Left ventricle myocardium inferior (tissue), 1 donor: ENCODE results near the gene C17orf78. TPM values are rescaled to one million over a fixed set of nuclear protein-coding genes. Genes with fewer than 3 reads are reported as not detected.

Experiments
- DNase-seq: peaks from one replicate; pipeline ENCODE4 v3.0.0-alpha.2; 2020
- H3K27ac ChIP-seq: fragments of 200-600 bp; replicated peaks from 2 replicates; pipeline ENCODE4 v1.8.0; 2021
- H3K27me3 ChIP-seq: fragments of 200-600 bp; 2 replicates; pipeline ENCODE4 v1.8.0; 2021; ENCODE audit warnings: low read depth
- H3K36me3 ChIP-seq: fragments of 200-600 bp; 2 replicates; pipeline ENCODE4 v1.8.0; 2021
- H3K4me1 ChIP-seq: fragments of 200-600 bp; 2 replicates; pipeline ENCODE4 v1.8.0; 2021
- H3K4me3 ChIP-seq: fragments of 200-600 bp; 2 replicates; pipeline ENCODE4 v1.8.0; 2021; ENCODE audit warnings: mild to moderate bottlenecking, moderate library complexity
- H3K9me3 ChIP-seq: fragments of 200-600 bp; replicated peaks from 2 replicates; pipeline ENCODE4 v1.8.0; 2021
- intact Hi-C: fragments of 100-400 bp; cut with micrococcal nuclease; formaldehyde crosslinking; loops from one replicate; pipeline ENCODE4 v1.11.0; 2022
- long read RNA-seq: library from polyadenylated mRNA; unstranded; transcript quantifications from one replicate; pipeline ENCODE4 v2.0.0, GENCODE V29; 2021
- total RNA-seq: library from RNA; stranded (reverse); fragmentation: NEBNext Ultra II Directional; extraction: Animal tissue kit (Norgen Biotek cat#: 25700); gene quantifications from one replicate; pipeline ENCODE4 v1.2.1, GENCODE V29; 2021
- TF ChIP-seq, protein P1 (sequence below): fragments of 200-600 bp; IDR thresholded peaks from 2 replicates; pipeline ENCODE4 v1.8.0; 2021; ENCODE audit warnings: antibody characterized with exemption, mild to moderate bottlenecking, borderline replicate concordance
- donor health status: DM: no; HTN: yes; CAD: no; lungs with severe emphysema.

The C17orf78 gene
- not detected for total RNA-seq
- long read RNA-seq, result 0 reads

DNA sequence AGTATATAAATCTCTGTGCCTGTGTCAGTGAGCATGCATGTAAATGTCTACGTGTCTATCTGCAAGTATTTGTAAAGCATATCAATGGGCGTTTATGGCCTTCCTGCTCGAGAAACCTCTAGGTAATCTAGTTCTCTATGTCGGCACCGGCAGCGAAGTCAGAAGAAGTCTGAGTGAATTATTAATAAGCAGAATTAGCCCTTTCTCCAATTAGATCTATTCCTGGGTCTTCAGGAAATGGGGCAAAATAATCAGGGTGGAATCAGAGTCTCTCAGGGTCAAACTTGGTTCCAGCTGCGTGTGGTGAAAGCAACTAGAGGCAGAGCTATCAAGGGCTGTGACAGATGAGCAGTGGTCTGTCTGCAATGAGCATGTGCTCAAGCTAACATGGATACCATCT, at the start of gene C17orf78:
Gene C17orf78 (plus strand): TSS at position 280 of the 400 bp plus-strand sequence. CDS start 108 bp downstream, at position 388.
- no peak for DNase-seq

DNA sequence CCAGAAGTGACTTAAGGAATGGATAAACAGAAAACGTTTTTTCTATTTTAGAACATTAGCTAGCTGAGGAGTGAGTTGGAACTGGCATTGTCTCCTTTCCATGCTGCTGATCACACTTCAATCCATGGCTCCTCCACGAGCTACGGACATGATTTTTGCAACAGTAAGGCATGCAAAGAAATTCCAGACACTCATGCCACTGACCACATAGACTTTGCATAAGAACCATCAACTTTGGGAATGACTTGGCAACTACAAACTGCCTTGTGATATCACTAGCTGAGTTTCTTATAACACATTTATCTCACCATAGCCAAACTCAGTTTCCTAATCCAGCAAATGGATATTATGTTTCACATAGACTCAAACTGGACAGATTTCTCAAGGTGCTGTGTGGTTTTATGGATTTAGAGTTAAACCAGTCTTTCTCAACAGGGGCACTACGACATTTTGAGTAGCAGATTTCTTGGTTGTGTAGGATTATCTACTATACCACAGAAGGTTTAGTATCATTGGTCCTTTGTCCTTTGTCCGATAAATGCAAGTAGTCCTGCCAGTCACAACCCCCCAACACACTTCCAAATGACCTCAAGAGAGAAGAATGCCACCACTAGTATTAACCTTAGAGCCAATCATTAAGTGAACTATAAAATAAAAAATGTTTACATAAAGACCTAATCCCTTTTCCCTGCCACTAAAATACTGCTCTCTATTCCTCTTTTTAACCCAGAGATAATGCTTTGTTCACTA, 48.3 kb upstream of the C17orf78 start:
- intact Hi-C loops, result no loop called here
- no peak for DNase-seq
- TF ChIP-seq, protein P1, sequence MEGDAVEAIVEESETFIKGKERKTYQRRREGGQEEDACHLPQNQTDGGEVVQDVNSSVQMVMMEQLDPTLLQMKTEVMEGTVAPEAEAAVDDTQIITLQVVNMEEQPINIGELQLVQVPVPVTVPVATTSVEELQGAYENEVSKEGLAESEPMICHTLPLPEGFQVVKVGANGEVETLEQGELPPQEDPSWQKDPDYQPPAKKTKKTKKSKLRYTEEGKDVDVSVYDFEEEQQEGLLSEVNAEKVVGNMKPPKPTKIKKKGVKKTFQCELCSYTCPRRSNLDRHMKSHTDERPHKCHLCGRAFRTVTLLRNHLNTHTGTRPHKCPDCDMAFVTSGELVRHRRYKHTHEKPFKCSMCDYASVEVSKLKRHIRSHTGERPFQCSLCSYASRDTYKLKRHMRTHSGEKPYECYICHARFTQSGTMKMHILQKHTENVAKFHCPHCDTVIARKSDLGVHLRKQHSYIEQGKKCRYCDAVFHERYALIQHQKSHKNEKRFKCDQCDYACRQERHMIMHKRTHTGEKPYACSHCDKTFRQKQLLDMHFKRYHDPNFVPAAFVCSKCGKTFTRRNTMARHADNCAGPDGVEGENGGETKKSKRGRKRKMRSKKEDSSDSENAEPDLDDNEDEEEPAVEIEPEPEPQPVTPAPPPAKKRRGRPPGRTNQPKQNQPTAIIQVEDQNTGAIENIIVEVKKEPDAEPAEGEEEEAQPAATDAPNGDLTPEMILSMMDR, result no peak
- Histone ChIP-seq H3K27me3 (no peaks in the 10 kb centered on the region), H3K4me1 (no peaks in the 10 kb centered on the region), H3K9me3 (no peaks in the 10 kb centered on the region), H3K27ac (no peak overlapping the region), H3K4me3 (no peak overlapping the region), H3K36me3 (peaks cover 24% of the 10 kb centered on the region)

More for the DNA sequence above, at the start of gene C17orf78:
- intact Hi-C loops, result no loop called here
- TF ChIP-seq, protein P1, result no peak
- Histone ChIP-seq H3K9me3 (no peaks in the 10 kb centered on the region), H3K36me3 (no peaks in the 10 kb centered on the region), H3K27me3 (no peaks in the 10 kb centered on the region), H3K27ac (no peak within 1 kb of the TSS), H3K4me1 (no peaks in the 10 kb centered on the region), H3K4me3 (no peak within 1 kb of the TSS)

DNA sequence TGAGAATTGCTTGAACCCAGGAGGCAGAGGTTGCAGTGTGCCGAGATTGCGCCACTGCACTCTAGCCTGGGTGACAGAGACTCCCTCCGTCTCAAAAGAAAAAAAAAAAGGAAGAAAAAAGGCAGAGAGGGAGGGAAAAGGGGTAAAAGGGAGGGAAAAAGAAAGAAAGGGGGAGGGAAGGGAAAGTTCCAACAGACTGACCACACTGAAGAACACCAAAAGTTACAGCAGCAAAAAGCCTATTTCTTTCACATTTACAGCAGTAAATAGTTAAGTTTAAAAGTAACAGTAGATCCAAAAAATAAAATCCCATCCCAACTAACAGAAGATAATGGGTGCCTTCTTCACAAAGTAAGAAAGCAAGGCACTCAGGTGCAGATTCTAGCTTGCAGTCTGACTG, 36.9 kb upstream of the C17orf78 start:
- Histone ChIP-seq H3K9me3 (no peaks in the 10 kb centered on the region), H3K4me3 (no peak overlapping the region), H3K27me3 (no peaks in the 10 kb centered on the region), H3K27ac (no peak overlapping the region), H3K4me1 (no peaks in the 10 kb centered on the region), H3K36me3 (peaks cover 18% of the 10 kb centered on the region)
- intact Hi-C loops, result no loop called here
- TF ChIP-seq, protein P1, result no peak
- DNase-seq, result no peak

DNA sequence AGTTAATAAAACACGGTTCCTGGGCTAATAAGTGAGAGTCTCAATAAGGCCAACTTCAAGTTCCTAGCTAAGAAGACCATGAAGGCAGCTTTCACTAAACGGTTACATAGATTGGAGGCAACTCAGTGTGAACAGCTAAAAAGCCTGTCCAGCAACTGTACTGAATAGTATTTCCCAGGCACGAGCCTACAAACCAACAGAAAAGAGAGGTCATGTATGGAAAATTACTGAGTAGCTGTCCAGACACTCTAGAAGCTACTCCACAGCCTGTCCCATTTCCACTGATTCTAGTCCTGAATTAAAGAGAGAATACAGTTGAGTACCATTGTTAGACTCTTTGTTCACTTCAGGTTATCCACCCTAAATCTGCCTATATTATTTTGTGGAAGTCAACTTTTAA, 36.5 kb upstream of the C17orf78 start:
- Histone ChIP-seq H3K27me3 (no peaks in the 10 kb centered on the region), H3K4me3 (no peak overlapping the region), H3K27ac (no peak overlapping the region), H3K36me3 (peaks cover 21% of the 10 kb centered on the region), H3K4me1 (no peaks in the 10 kb centered on the region), H3K9me3 (no peaks in the 10 kb centered on the region)
- intact Hi-C loops, result no loop called here
- TF ChIP-seq, protein P1, result no peak
- DNase-seq, result no peak

DNA sequence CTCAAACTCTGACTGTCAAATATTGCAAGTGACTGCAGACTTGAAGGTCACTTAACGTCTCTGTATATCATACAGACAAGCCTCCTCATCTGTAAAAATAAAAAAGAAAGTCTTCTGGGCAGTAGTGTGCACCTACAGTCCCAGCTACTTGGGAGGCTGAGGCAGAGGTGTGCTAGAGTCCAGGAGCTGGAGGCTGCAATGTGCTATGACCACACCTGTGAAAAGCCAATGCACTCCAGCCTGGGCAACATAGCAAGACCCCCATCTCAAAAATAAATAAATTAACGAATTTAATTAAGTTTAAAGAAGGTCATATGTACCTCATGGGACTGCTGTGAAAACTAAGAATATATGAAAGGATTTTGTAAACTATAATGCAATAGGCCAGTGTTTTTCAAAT, 35.0 kb upstream of the C17orf78 start:
- Histone ChIP-seq H3K27ac (no peak overlapping the region), H3K4me3 (no peak overlapping the region), H3K36me3 (peaks cover 28% of the 10 kb centered on the region), H3K27me3 (no peaks in the 10 kb centered on the region), H3K9me3 (no peaks in the 10 kb centered on the region), H3K4me1 (no peaks in the 10 kb centered on the region)
- TF ChIP-seq, protein P1, result no peak
- DNase-seq, result no peak
- intact Hi-C loops, result no loop called here
